Measurements from ENCODE around the gene P2RX3.
"Not testable (repeated sequence)": the region's sequence is repeated elsewhere in the genome, so short reads cannot be mapped to it uniquely, and the experiment has no call there.

P2RX3 gene

DNA sequence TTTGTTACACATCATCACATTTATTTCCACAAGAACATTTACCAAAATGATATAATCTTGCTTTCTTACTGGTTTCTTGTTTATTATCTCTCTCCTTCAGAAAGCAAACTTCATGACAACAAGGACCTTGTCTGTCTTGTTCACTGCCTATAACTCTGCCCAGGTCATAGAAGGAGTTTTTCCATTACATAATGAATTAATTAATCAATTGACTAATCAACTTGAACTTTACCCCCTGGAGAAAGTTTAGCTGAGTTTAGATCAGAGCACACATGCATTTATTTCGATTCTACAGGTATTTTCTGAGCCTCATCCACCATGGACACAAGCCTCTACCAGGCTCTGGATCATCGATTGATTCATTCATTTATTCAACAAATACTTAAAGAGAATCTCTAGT lies 58.6 kb downstream of the P2RX3 start:
- TF ChIP-seq, protein P1, sequence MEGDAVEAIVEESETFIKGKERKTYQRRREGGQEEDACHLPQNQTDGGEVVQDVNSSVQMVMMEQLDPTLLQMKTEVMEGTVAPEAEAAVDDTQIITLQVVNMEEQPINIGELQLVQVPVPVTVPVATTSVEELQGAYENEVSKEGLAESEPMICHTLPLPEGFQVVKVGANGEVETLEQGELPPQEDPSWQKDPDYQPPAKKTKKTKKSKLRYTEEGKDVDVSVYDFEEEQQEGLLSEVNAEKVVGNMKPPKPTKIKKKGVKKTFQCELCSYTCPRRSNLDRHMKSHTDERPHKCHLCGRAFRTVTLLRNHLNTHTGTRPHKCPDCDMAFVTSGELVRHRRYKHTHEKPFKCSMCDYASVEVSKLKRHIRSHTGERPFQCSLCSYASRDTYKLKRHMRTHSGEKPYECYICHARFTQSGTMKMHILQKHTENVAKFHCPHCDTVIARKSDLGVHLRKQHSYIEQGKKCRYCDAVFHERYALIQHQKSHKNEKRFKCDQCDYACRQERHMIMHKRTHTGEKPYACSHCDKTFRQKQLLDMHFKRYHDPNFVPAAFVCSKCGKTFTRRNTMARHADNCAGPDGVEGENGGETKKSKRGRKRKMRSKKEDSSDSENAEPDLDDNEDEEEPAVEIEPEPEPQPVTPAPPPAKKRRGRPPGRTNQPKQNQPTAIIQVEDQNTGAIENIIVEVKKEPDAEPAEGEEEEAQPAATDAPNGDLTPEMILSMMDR (IDR thresholded peaks at IDR 0.05; ENCODE audit: extremely low read depth, missing control alignments): no peak
- no peak for DNase-seq (ENCODE audit: low spot score)

DNA sequence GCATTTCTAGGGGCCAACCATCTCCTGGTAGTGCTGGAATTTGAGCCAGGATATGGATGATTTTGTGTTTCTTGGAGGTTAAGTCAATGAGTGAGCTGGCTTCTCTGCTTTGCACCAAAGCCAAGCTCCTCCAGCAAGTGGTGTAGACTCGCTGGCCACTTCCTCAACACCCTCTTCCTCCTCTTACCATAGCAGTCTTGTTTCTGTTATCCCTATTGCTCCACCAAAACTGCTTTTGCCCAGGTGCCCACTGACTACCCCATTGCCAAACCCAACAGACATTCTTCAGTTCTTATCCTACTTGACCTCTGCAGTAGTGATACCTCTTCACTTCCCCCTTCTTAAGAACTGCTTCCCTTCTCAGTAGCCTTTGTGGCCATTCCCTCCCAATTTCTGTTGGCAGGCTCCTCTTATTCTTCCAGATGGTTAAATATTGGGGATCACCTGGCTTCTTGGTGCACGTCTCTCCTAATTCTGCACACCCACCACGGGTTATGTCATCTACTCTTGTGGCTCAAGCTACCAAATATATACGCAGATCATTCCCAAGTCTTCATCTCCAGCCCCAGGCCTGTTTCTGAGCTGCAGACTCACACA lies 59.3 kb downstream of the P2RX3 start:
- DNase-seq (ENCODE audit: low spot score): no peak
- TF ChIP-seq, protein P1 (IDR thresholded peaks at IDR 0.05; ENCODE audit: extremely low read depth, missing control alignments): no peak

DNA sequence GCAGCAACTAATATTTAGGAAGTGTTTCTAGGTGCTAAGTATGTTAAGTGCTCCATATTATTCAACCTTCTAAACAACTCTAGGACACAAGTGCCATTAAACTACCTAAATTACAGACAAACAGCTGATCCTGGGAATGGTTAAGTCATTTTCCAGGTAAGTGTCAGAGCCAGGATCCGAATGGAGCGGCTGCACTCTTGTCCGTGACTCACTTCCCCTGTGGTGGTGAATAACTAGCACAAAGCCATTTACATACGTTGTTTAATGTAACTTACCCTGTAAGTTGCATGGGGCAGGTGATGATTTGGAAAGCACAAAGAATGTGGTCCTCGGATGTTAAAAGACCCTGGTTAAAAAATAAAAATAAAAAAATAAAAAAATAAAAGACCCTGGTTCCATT lies 61.1 kb downstream of the P2RX3 start:
- TF ChIP-seq, protein P1 (IDR thresholded peaks at IDR 0.05; ENCODE audit: extremely low read depth, missing control alignments): no peak
- no peak for DNase-seq (ENCODE audit: low spot score)

DNA sequence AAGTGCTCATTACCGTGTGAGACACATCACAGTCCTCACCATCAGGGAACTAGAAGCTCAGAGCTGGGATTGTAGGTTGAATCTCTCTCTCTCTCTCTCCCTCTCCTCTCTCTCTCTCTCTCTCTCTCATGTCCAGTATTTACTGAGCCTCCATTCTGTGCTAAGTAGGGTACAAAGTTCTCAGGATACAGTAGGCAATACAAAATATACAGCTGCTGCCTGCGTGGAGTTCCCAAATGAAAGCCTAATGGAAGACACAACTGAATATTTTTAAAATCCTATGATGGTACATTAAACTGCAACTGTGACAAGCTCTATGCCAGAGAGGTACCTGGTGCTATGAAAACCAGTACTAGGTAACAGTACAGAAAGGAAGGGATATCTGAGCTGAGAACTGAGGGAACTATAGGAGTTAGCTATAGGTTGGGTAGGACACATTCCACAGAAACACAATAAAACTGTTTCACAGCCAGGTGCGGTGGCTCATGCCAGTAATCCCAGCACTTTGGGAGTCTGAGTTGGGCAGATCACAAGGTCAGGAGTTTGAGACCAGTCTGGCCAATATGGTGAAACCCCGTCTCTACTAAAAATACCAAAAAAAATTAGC lies 61.9 kb downstream of the P2RX3 start:
- TF ChIP-seq, protein P1 (IDR thresholded peaks at IDR 0.05; ENCODE audit: extremely low read depth, missing control alignments): no peak
- DNase-seq (ENCODE audit: low spot score): no peak

DNA sequence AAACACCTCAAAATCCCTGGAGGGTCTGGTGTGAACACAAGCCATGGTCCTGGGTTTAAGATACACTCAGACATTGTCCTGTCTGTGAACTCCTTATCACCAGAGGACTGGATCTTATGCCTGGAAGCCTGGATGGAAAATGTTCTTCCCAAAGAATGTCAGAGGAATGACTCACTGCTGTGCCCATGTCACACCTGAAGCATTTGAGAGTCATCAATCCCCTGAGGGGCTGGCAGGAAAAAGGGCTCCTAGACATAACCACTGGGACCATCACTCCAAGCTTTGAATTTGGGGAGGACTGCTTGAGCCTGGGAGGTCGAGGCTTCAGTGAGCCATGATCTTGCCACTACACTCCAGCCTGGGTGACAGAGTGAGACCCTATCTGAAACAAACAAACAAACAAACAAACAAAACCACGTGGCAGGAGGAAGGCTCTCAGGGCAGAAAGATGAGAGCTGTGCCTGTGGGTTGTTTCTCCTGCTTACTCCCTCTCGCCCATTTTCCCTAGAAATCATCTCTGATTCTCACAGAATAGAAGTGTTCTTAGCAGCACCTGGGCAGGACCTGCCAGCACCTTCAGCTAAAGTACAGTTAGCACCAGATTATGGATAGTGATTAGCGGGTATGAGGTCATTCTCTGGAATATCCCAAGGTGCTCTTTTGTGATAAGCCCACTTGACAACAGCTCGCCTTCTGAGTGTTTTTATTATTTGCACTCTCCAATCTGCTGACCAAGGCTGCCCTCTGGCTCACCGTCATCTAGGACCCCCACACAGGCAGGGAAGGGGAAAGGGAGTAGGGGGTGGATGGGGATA lies 64.2 kb downstream of the P2RX3 start:
- TF ChIP-seq, protein P1 (IDR thresholded peaks at IDR 0.05; ENCODE audit: extremely low read depth, missing control alignments): no peak
- no peak for DNase-seq (ENCODE audit: low spot score)

DNA sequence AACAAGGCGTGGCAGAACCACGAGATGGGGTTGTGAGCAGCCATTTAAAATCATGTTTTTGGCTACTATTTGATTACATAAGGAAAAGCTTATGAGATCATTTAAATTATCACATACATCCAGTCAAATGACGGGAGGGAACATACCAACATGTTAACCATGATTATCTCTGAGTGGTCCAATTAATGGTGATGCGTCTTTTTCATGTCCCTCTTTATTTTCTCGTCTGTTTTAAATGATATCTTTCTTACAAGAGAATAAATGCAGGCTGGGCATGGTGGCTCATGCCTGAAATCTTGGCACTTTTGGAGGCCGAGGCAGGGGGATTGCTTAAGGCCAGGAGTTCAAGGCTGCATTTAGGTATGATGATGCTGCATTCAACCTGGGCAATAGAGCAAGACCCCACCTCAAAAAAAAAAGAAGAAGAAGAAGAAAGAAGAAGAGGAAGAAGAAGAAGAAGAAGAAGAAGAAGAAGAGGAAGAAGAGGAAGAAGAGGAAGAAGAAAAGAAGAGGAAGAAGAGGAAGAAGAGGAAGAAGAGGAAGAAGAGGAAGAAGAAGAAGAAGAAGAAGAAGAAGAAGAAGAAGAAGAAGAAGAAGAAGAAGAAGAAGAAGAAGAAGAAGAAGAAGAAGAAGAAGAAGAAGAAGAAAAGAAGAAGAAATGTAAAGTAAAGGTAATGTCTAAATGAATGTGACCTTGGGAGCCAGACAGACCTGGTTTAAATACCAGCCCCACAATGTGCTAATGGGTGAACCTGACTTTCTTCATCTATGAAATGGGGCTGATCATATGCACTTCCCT lies 65.0 kb downstream of the P2RX3 start:
- DNase-seq (ENCODE audit: low spot score): not testable (repeated sequence)

DNA sequence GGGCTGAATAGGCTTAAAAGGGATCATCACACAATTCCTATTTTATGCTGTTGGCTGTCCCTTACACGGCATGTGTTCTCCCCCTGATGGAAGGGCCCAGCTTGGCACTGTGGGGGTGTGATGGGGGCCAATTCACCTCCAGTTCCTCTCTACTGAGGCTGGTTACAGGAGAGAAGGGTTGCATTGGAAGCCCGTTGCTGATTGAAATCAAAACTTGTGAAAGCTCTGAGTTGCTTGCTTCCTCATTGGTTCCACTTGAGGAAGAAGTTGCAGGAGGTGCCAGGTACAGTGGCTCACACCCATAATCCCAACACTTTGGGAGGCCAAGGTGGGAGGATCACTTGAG lies 65.6 kb downstream of the P2RX3 start:
- DNase-seq (ENCODE audit: low spot score): no peak
- TF ChIP-seq, protein P1 (IDR thresholded peaks at IDR 0.05; ENCODE audit: extremely low read depth, missing control alignments): no peak

Measured in GM20000 (cell line).